ENCODE measurements around the gene MED13L.

DNA sequence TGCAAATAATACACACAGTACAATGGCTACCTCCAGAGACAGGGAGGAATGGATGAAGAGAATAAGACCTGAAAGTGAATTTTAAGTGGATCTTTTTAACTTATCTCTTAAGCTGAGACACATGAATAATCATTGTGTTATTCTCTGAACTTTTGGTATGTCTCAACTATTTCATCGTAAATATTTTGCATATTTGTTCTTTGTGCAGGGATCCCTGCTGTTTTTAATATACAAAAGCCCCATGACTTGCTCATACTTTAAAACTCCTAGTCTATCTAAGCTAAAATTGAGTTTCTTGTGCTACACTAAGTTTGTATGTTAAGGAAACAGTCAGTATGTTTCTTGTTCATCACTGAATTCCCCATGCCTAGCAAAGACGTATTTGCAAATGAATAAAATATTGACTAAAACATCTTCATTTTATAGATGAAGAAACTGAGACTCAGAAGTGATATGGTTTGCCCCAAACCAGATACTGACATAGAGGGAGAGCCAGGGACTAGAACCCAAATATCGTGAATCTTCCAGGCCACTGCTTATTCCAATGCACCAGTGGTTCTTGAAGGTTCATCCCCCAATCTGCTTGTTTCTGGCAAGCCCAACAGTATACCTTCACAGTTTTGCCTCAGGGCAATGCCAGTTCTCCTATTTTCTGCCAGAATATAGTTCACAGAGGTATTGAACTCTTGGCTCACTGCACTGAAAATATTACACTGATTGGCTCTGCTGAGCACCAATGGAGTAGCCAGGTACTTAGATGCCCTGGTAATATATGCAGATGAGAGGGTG, 356.9 kb downstream of the MED13L start:
- TF ChIP-seq CTCF (IDR thresholded peaks at IDR 0.05) (no peak), POLR2A (IDR thresholded peaks at IDR 0.05) (no peak), EP300 (IDR thresholded peaks at IDR 0.05) (no peak)
